OCI-LY1 (cell line): Measurements from ENCODE around the gene ZNF467.

Source experiments
- CTCF ChIP-seq: fragments of 200-600 bp; sonication (generic), shearing (Covaris generic); IDR thresholded peaks from 2 replicates; pipeline ENCODE4 v1.5.1; 2017; ENCODE audit warnings: mild to moderate bottlenecking, antibody characterized with exemption, low read length, moderate library complexity, mixed read lengths
- EZH2 ChIP-seq: fragments of 200-600 bp; sonication (generic), shearing (Covaris generic); IDR thresholded peaks from 2 replicates; pipeline ENCODE4 v1.8.0; 2017; ENCODE audit warnings: borderline replicate concordance, mixed run types, mild to moderate bottlenecking, antibody characterized with exemption, low read length, moderate library complexity, mixed read lengths

GRCh38 chr7:149791411-149792219 lies 18.2 kb upstream of the ZNF467 start:
- TF ChIP-seq CTCF: no peak
- no peak for TF ChIP-seq EZH2
